Spinal cord (tissue), 10 donors: Measurements from ENCODE around the gene NUDT15. TPM values are rescaled to one million over a fixed set of nuclear protein-coding genes. Genes with fewer than 3 reads are reported as not detected.
"Not testable (repeated sequence)": the region's sequence is repeated elsewhere in the genome, so short reads cannot be mapped to it uniquely, and the experiment has no call there.

ENCODE experiments used
- DNase-seq, 6 donors: peaks; one replicate each; pipeline versions ENCODE4 v3.0.0 to v3.0.0-alpha.2; 2013 to 2015; ENCODE audit warnings: low spot score in 6 of 6, low read depth in 4 of 6
- H3K27ac ChIP-seq: one replicate; pipeline ENCODE4 v1.5.1; 2013; ENCODE audit warnings: low read depth, low read length, control low read depth
- H3K27me3 ChIP-seq: one replicate; pipeline ENCODE4 v1.6.1; 2013; ENCODE audit warnings: low read length; ENCODE audit not compliant: control insufficient read depth, insufficient read depth
- H3K36me3 ChIP-seq: one replicate; pipeline ENCODE4 v1.6.1; 2013; ENCODE audit warnings: low read length; ENCODE audit not compliant: control insufficient read depth, insufficient read depth
- H3K4me1 ChIP-seq: one replicate; pipeline ENCODE4 v1.6.1; 2013; ENCODE audit warnings: low read length; ENCODE audit not compliant: control insufficient read depth, insufficient read depth
- H3K4me3 ChIP-seq: one replicate; pipeline ENCODE4 v1.5.1; 2013; ENCODE audit warnings: low read depth, low read length, control low read depth
- H3K9me3 ChIP-seq: one replicate; pipeline ENCODE4 v1.6.1; 2013; ENCODE audit warnings: low read length; ENCODE audit not compliant: control insufficient read depth, insufficient read depth
- WGBS: methylation state at CpG from one replicate; pipeline ENCODE4 v1.1.5; 2013; ENCODE audit warnings: missing lambda C conversion rate; ENCODE audit not compliant: insufficient coverage; 5-methylcytosine and 5-hydroxymethylcytosine counted together
- polyA plus RNA-seq, 2 donors: library from polyadenylated mRNA; unstranded; fragments of 120-200 nt; gene quantifications; one replicate each; pipeline ENCODE4 v1.2.1, GENCODE V29; 2013; ENCODE audit not compliant: insufficient read length in 2 of 2
- total RNA-seq, 2 donors: library from RNA; depleted of rRNA in 1 of 2; stranded (reverse); fragments of 120-200 nt in 1 of 2; fragments of >200 nt in 1 of 2; gene quantifications; one replicate each; pipeline versions ENCODE4 v1.2.3 to v1.2.4, GENCODE V29; 2013 to 2014
- donor health status: healthy.

Gene NUDT15
- total and polyA plus RNA-seq, 4 donors, result 14.1 to 16.5 (median 15.3) TPM

DNA sequence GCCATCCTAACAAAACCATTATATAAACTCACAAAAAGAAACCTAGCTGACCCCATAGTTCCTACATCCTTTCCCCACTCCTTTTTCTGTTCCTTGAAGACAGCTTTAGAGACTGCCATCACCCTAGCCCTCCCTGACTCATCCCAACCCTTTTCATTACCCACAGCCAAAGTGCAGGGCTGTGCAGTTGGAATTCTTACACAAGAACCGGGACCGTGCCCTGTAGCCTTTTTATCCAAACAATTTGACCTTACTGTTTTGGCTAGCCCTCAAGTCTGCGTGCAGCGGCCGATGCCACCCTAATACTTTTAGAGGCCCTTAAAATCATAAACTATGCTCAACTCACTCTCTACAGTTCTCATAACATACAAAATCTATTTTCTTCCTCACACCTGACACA, 22.4 kb downstream of the NUDT15 start:
- WGBS, result 90% methylated on average over 4 of the region's 5 CpGs
- H3K36me3 ChIP-seq, H3K4me1 ChIP-seq, H3K27ac ChIP-seq, H3K27me3 ChIP-seq, H3K4me3 ChIP-seq, DNase-seq, H3K9me3 ChIP-seq: not testable (repeated sequence)

DNA sequence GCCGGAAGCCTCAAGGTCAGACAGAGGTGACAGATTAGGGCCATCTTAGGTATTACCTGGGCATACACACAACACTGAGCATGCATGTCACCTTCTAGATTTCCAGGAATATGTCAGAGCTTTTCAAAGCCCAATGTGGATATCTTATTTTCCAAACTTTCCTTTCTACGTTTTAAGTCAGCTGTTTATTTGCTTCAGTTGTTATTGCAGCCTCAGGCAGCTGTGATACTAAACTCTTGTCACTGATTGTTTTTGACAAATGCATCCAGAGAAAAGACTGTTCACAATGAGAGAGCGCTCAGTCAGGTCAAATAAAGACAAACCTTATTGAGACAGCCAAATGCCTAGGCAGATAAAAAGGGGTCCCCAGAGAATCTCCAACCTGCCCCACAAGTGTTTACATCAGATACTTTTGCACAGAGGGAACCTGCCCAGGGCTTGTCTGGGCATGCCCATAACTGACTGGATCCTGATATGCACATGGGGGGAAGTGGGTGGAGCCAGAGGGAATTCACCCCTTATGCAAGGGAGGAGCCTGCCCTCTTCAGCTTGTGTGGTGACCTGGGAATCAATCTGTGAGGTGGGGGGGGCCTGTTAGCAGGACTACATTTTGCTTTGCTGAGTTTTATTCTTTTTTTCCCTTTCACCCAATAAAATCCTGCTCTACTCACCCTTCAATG, 28.9 kb downstream of the NUDT15 start:
- DNase-seq, result no peak
- WGBS, result 92% methylated on average over 2 of the region's 3 CpGs
- Histone ChIP-seq H3K4me1 (no peaks in the 10 kb centered on the region), H3K9me3 (peaks cover 24% of the 10 kb centered on the region), H3K27me3 (no peaks in the 10 kb centered on the region), H3K27ac (no peak overlapping the region), H3K36me3 (peaks cover 8% of the 10 kb centered on the region), H3K4me3 (no peak overlapping the region)

DNA sequence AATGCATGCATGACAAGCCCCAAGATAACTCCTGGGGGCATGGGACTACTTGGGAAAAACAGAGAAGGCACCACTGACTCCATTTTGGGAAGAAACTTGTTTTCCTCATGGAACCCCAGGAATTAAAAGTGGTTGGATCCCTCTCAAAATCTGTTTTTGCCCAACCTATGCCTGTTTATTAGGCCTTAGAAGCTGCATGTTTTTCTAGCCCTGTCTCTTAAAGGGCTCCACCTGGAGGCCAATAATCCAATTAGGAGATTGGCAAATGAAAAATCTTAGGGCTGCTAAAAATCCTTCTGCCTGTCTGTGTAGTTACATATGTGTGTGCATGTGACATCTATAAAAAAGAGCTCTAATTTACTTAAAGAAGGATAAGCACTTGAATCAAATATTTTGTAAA, 30.5 kb downstream of the NUDT15 start:
- H3K27ac ChIP-seq, result no peak overlapping the region
- H3K27me3 ChIP-seq, result no peaks in the 10 kb centered on the region
- H3K4me3 ChIP-seq, result no peak overlapping the region
- H3K4me1 ChIP-seq, result no peaks in the 10 kb centered on the region
- DNase-seq, result no peak
- H3K9me3 ChIP-seq, result peaks cover 28% of the 10 kb centered on the region
- peaks cover 19% of the 10 kb centered on the region for H3K36me3 ChIP-seq

DNA sequence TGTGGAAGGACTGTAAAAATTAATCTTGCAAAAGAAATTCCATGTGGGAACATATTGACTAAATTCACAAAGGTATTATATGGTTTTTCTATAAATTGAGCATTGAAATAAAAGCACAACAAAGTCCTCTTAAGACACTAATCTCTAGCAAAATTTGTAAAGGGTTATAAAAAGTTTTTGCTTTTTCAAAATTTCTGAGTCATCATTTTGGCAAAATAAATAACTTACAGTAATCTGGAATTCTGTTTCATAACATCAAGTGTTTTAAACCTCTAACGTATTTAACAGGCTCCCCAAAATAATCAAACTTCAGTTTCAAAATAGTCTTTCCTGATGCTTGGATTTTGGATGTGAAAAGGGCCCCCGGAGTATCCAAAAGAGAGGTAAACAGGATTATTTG, 31.4 kb downstream of the NUDT15 start:
- Histone ChIP-seq H3K36me3 (peaks cover 26% of the 10 kb centered on the region), H3K4me1 (no peaks in the 10 kb centered on the region), H3K4me3 (no peak overlapping the region), H3K27me3 (no peaks in the 10 kb centered on the region), H3K27ac (no peak overlapping the region), H3K9me3 (peaks cover 28% of the 10 kb centered on the region)
- DNase-seq, result no peak
- WGBS, result no CpG with 5 or more reads among the region's 2 CpGs

DNA sequence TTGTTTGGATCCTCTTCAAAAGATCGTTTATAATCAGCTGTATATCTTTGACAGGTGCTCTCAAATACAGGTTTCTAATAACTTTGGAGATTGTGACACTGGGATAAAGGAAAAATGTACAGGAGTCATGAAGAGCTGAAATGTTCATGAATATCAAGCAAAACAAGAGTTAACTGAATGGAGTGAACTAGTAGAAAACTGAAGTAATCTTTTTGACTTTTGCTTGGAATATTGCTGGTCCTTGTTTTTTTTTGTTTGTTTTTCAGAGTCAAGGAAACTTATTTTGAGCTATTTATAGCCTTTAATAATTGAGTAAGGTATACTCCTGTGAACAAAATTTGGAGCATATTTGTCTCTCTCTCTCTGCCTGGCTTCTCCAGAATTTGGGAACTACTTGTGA, 32.0 kb downstream of the NUDT15 start:
- H3K36me3 ChIP-seq, result peaks cover 30% of the 10 kb centered on the region
- H3K27me3 ChIP-seq, result no peaks in the 10 kb centered on the region
- WGBS, result no CpG with 5 or more reads among the region's 1 CpG
- peak in 1 of 6 donors; percentile 5 for DNase-seq
- H3K27ac ChIP-seq, result no peak overlapping the region
- H3K4me3 ChIP-seq, result no peak overlapping the region
- peaks cover 28% of the 10 kb centered on the region for H3K9me3 ChIP-seq
- H3K4me1 ChIP-seq, result no peaks in the 10 kb centered on the region

DNA sequence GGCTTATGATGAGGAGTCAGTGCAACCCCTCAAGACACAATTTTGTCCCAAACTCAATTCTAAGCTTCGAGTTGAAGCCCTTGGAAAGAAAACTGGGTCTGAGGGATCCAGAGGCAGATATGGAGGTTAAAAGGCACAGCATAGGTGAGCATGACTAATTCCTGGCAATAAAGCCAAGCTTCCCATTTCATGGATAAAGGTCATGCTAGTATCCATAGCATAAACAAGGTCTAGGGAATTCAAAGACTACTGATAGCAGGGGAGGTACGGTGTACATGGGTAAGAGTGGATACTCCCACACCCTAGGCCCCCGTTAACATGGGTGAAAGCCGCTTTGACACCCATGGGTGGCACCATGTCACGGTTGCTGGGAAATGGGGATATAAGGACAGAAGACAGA, 33.4 kb downstream of the NUDT15 start:
- peaks cover 28% of the 10 kb centered on the region for H3K9me3 ChIP-seq
- DNase-seq, result no peak
- H3K27ac ChIP-seq, result no peak overlapping the region
- no peaks in the 10 kb centered on the region for H3K27me3 ChIP-seq
- peaks cover 30% of the 10 kb centered on the region for H3K36me3 ChIP-seq
- 100% methylated on average over 1 of the region's 5 CpGs for WGBS
- H3K4me3 ChIP-seq, result no peak overlapping the region
- no peaks in the 10 kb centered on the region for H3K4me1 ChIP-seq

DNA sequence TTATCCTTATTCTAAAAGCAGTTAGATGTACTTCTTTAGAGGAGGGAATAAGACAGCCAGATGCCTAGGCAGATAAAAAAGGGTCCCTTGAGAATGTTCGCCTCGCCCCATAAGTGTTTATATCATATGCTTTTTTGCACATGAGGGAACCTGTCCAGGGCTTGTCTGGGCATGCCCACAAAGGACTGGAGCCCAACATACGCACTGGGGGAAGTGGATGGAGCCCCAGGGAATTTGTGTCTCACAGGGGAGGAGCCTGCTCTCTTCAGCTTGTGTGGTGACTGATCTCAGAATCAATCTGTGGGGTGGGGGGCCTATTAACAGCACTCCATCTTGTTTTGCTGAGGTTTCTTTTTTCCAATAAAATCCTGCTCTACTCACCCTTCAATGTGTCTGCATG, 34.8 kb downstream of the NUDT15 start:
- WGBS, result 100% methylated on average over 3 of the region's 3 CpGs
- peak in 1 of 6 donors; percentile 2 for DNase-seq
- Histone ChIP-seq H3K4me1 (no peaks in the 10 kb centered on the region), H3K36me3 (peaks cover 33% of the 10 kb centered on the region), H3K4me3 (no peak overlapping the region), H3K27me3 (no peaks in the 10 kb centered on the region), H3K27ac (no peak overlapping the region), H3K9me3 (peaks cover 25% of the 10 kb centered on the region)

DNA sequence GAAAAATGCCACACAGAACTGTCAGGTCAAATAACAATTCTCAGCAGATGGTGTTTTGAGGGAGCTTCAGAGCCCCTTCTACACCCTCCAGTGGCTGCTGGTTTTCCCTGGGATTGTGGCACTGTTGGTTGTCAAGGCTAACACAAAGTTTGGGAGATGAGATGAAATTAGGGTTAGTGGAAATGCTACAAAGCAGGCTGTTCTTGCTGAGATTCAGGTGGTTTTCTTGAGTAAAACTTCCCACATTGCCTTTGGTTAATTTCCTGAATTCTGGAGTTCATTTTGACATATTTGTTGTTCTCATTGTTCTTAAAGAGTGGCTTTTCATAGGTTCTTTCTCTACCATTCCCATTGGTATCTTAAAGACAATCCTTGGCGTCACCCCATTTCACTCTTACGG, 35.3 kb downstream of the NUDT15 start:
- WGBS, result 100% methylated on average over 2 of the region's 2 CpGs
- peaks cover 35% of the 10 kb centered on the region for H3K36me3 ChIP-seq

DNA sequence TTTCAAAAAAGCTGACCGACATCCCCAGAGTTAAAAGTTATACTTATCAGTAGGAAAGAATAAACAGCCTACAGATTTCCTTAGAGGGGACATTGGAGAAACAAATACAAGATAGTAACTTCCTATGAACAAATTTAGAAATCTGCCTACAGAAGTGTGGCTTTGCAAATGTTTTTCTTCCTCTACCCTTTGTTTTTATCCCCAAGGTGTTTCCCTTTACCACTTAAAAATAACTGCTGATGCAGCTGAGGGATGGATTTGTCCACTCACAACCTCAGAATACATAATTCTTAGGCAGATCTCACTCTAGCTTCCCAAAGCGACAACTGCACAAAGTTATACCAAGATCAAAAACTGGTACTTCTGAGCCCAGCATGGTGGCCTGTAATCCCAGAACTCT, 36.5 kb downstream of the NUDT15 start:
- Histone ChIP-seq H3K27ac (no peak overlapping the region), H3K9me3 (peaks cover 22% of the 10 kb centered on the region), H3K36me3 (peaks cover 42% of the 10 kb centered on the region), H3K4me1 (no peaks in the 10 kb centered on the region), H3K4me3 (no peak overlapping the region), H3K27me3 (no peaks in the 10 kb centered on the region)
- DNase-seq, result no peak
- 100% methylated on average over 1 of the region's 2 CpGs for WGBS

More for the DNA sequence above, 35.3 kb downstream of the NUDT15 start:
- Histone ChIP-seq H3K27ac (no peak overlapping the region), H3K4me3 (no peak overlapping the region), H3K27me3 (no peaks in the 10 kb centered on the region), H3K4me1 (no peaks in the 10 kb centered on the region), H3K9me3 (peaks cover 25% of the 10 kb centered on the region)
- no peak for DNase-seq

DNA sequence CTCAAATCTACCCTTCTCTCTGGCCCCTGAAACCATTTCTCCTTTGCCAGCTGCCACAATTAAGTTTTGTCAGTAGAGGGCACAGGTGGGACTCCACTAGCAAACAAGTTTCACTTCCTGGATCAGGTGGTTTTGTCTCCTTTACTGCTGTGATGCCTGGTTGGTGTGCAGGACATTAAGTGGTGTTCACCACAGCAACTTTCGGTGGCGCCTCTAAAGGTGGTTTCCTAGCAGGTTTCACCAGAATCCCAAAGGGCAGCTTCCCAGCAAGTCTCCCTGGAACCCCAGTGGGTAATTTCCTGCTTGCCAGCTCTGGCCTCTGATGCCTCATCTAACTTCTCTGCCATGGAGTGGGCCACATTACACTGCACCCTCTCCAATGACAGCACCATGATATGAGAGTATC, 40.7 kb downstream of the NUDT15 start:
- Histone ChIP-seq H3K27ac (no peak overlapping the region), H3K9me3 (no peaks in the 10 kb centered on the region), H3K4me1 (no peaks in the 10 kb centered on the region), H3K27me3 (no peaks in the 10 kb centered on the region), H3K36me3 (peaks cover 39% of the 10 kb centered on the region), H3K4me3 (no peak overlapping the region)
- WGBS, result 50% methylated on average over 2 of the region's 2 CpGs
- no peak for DNase-seq
